Activated naive CD8-positive, alpha-beta T cell treated with anti-CD3 and anti-CD28 coated beads, Interleukin-2, amount 50 U/mL, for 16 hours (primary cell): ENCODE results near the gene GRAP.

ENCODE experiments used
- DNase-seq: peaks from one replicate; pipeline ENCODE4 v3.0.0-alpha.2; 2020; ENCODE audit warnings: low read depth, low spot score

Gene GRAP

GRCh38 chr17:19002805-19003542 lies 43.8 kb downstream of the GRAP start:
- DNase-seq = no peak

- no peak for DNase-seq
Observed at GRCh38 chr17:19001907-19002590, 44.7 kb downstream of the GRAP start.

GRCh38 chr17:19000531-19001325 lies 46.0 kb downstream of the GRAP start:
- DNase-seq = no peak

- no peak for DNase-seq
Observed at GRCh38 chr17:18999911-19000310, 46.8 kb downstream of the GRAP start.

- no peak for DNase-seq
Observed at GRCh38 chr17:18999394-18999793, 47.4 kb downstream of the GRAP start.

- DNase-seq = no peak
Observed at GRCh38 chr17:18997650-18998196, 49.0 kb downstream of the GRAP start.

- no peak for DNase-seq
Observed at GRCh38 chr17:18996458-18996857, 50.3 kb downstream of the GRAP start.

GRCh38 chr17:18995220-18995619 lies 51.5 kb downstream of the GRAP start:
- DNase-seq = no peak

- no peak for DNase-seq
Observed at GRCh38 chr17:18994631-18995030, 52.1 kb downstream of the GRAP start.

- no peak for DNase-seq
Observed at GRCh38 chr17:18993905-18994526, 52.7 kb downstream of the GRAP start.

GRCh38 chr17:18992454-18993130 lies 54.2 kb downstream of the GRAP start:
- DNase-seq = no peak

GRCh38 chr17:18991531-18992315 lies 55.0 kb downstream of the GRAP start:
- DNase-seq = no peak

- DNase-seq = no peak
Observed at GRCh38 chr17:18990331-18990730, 56.4 kb downstream of the GRAP start.

GRCh38 chr17:18988546-18989173 lies 58.1 kb downstream of the GRAP start:
- no peak for DNase-seq

GRCh38 chr17:18987862-18988545 lies 58.8 kb downstream of the GRAP start:
- DNase-seq = no peak

GRCh38 chr17:18987230-18987610 lies 59.5 kb downstream of the GRAP start:
- DNase-seq = no peak

GRCh38 chr17:18986541-18987229 lies 60.1 kb downstream of the GRAP start:
- no peak for DNase-seq

- DNase-seq = no peak
Observed at GRCh38 chr17:18985475-18985874, 61.3 kb downstream of the GRAP start.
